Endothelial cell of umbilical vein (primary cell): ENCODE data around the gene CYP2S1. TPM values are rescaled to one million over a fixed set of nuclear protein-coding genes. Genes with fewer than 3 reads are reported as not detected.

Source experiments
- BruUV-seq: library from RNA; stranded (reverse); fragments of 400-500 nt; replicated peaks from 2 replicates; lab custom pipeline; 2021; lab: Mats Ljungman, UMichigan
- CTCF ChIA-PET: fragments of 300-600, 350-600 bp; sonication (Branson Sonifier 250); formaldehyde crosslinking; loops from one replicate; lab custom pipeline; 2021; ENCODE audit warnings: antibody characterized with exemption, inconsistent platforms; lab: Charles Lee
- POLR2A ChIA-PET: fragments of 300-600, 350-600 bp; sonication (Branson Sonifier 250); formaldehyde crosslinking; loops from one replicate; lab custom pipeline; 2021; ENCODE audit warnings: antibody characterized with exemption, inconsistent platforms; lab: Charles Lee
- DNase-seq: peaks from one replicate; pipeline ENCODE4 v3.0.0-alpha.2; 2011; ENCODE audit warnings: low read depth, low spot score
- FAIRE-seq: peaks from 2 replicates; lab custom pipeline; 2011; peaks lifted over from hg19 to GRCh38; lab: Jason Lieb, UNC
- H2AFZ ChIP-seq: 2 replicates; pipeline ENCODE4 v1.6.0; 2012; ENCODE audit warnings: low read depth, low read length, control low read depth, inconsistent platforms
- H3K27ac ChIP-seq: 2 replicates; pipeline ENCODE4 v1.5.1; 2011; ENCODE audit warnings: low read depth, mild to moderate bottlenecking, control low read depth, low read length, moderate library complexity; ENCODE audit not compliant: insufficient read depth
- H3K27me3 ChIP-seq, 2 experiments: 2 replicates each; pipeline versions ENCODE4 v1.6.0 to v1.6.1; 2011; ENCODE audit warnings: low read length in 2 of 2, mixed read lengths in 1 of 2; ENCODE audit not compliant: control insufficient read depth in 2 of 2, insufficient read depth in 2 of 2
- H3K36me3 ChIP-seq, 2 experiments: 2 replicates in 1 of 2; 3 replicates in 1 of 2; pipeline ENCODE4 v1.5.1; 2011; ENCODE audit warnings: low read length in 2 of 2, mild to moderate bottlenecking in 1 of 2, moderate library complexity in 1 of 2; ENCODE audit not compliant: control insufficient read depth in 2 of 2, insufficient read depth in 2 of 2; ENCODE audit errors: extremely low read depth in 1 of 2
- H3K4me1 ChIP-seq: 3 replicates; pipeline ENCODE4 v1.5.1; 2011; ENCODE audit warnings: mild to moderate bottlenecking, low read length; ENCODE audit not compliant: control insufficient read depth, insufficient read depth; ENCODE audit errors: extremely low read depth
- H3K4me2 ChIP-seq: 2 replicates; pipeline ENCODE4 v1.6.1; 2011; ENCODE audit warnings: low read length, control low read depth, mixed read lengths; ENCODE audit not compliant: insufficient read depth
- H3K4me3 ChIP-seq, 3 experiments: fragments of 200-600 bp in 1 of 3; sonication (generic), shearing (Covaris generic) in 1 of 3; replicated peaks in 1 of 3; 2 replicates each; pipeline ENCODE4 v1.5.1; 2011 to 2016; ENCODE audit warnings: control low read depth in 3 of 3, low read length in 3 of 3, mild to moderate bottlenecking in 2 of 3, inconsistent platforms in 1 of 3, low read depth in 1 of 3, moderate library complexity in 1 of 3; ENCODE audit not compliant: insufficient read depth in 1 of 3
- H3K79me2 ChIP-seq: 2 replicates; pipeline ENCODE4 v1.6.0; 2012; ENCODE audit warnings: low read length, inconsistent platforms; ENCODE audit not compliant: control insufficient read depth, insufficient read depth
- H3K9ac ChIP-seq: replicated peaks from 2 replicates; pipeline ENCODE3; 2011; ENCODE audit warnings: low read length, control low read depth; ENCODE audit not compliant: insufficient read depth; ENCODE audit errors: extremely low read depth
- H3K9me1 ChIP-seq: replicated peaks from 3 replicates; pipeline ENCODE4 v1.6.0; 2011; ENCODE audit warnings: mild to moderate bottlenecking, low read length; ENCODE audit not compliant: control insufficient read depth, insufficient read depth; ENCODE audit errors: extremely low read depth
- H3K9me3 ChIP-seq: replicated peaks from 2 replicates; pipeline ENCODE4 v1.5.1; 2012; ENCODE audit warnings: low read length, inconsistent platforms; ENCODE audit not compliant: control insufficient read depth, insufficient read depth
- H4K20me1 ChIP-seq: replicated peaks from 2 replicates; pipeline ENCODE3; 2011; ENCODE audit warnings: mild to moderate bottlenecking, low read length; ENCODE audit not compliant: control insufficient read depth, insufficient read depth; ENCODE audit errors: extremely low read depth
- EZH2 ChIP-seq: IDR thresholded peaks from 2 replicates; pipeline ENCODE4 v1.6.1; 2012; ENCODE audit warnings: borderline replicate concordance, low read depth, mild to moderate bottlenecking, moderate library complexity, low read length, inconsistent platforms; ENCODE audit not compliant: severe bottlenecking
- FOS ChIP-seq: IDR thresholded peaks from 2 replicates; pipeline ENCODE4 v1.6.1; 2011; ENCODE audit warnings: mild to moderate bottlenecking, low read length, moderate library complexity, borderline replicate concordance; ENCODE audit not compliant: insufficient read depth
- MYC ChIP-seq: IDR thresholded peaks from one replicate; pipeline ENCODE4 v1.6.1; 2011; ENCODE audit warnings: mild to moderate bottlenecking, low read depth, low read length
- POLR2A ChIP-seq: IDR thresholded peaks from 2 replicates; pipeline ENCODE4 v1.6.1; 2012; ENCODE audit warnings: low read depth, mild to moderate bottlenecking, control low read depth, low read length
- dilution Hi-C: fragments of 300-500 bp; cut with MboI; formaldehyde crosslinking; loops from one replicate; pipeline ENCODE4 v1.15.0; 2019; ENCODE audit warnings: low sequenced_read_pairs; ENCODE audit not compliant: extremely low pct_ligation_motif_present
- intact Hi-C: fragments of 100-400 bp; cut with micrococcal nuclease; formaldehyde crosslinking; loops from one replicate; pipeline ENCODE4 v1.10.0; 2022
- polyA plus RNA-seq, 4 experiments: library from polyadenylated mRNA; depleted of rRNA in 3 of 4; stranded (reverse) in 3 of 4; unstranded in 1 of 4; fragments of >200 nt; gene quantifications; 2 replicates each; pipeline versions ENCODE4 v1.2.1 to v1.2.3, GENCODE V29; 2011 to 2012; ENCODE audit warnings: missing spikeins in 1 of 4
- total RNA-seq: library from RNA; stranded (reverse); gene quantifications from 2 replicates; pipeline ENCODE4 v1.2.3, GENCODE V29; 2021

Gene CYP2S1
- total and polyA plus RNA-seq, 2 donors (not counting 3 experiments of a cell fraction or from before 2014, with no cell fraction given) = 0.98 to 4.5 TPM

DNA sequence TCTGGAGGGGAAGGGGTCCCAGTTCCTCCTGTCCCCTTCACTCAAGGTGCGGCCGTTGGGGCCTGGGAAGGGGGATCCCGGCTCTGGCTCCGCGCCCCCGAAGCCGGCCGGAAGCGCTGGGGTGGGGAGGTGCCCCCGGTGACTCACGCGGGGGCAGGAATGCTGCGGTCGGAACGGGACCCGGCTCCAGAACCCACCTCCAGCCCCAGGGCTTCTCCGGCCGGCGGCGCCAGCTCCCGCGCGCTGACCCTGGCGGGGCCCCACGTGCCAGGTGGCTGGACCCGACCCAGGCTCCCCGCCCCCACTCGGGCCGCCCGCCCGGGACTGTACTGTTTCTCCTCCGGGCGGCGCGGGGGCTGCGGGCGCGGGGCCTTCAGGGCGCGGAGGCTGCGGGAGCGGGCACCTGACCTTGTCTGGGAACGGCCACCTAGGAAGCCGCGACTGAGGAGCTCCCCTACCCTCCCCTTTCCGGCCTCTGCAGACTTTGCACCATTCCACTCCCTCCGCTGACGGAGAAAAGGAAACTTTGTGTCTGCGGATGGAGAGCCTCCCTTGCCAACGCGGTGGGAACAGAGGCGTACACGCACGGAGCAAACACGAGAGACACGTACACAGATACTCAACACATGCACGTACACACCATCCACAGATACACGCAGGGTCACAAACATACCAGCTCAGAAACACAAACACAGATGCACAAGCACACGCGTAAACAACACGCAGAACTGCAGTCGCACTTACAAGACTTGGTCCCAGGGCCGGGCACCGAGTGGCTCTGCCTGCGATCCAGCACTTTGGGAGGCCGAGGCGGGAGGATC lies 33.2 kb downstream of the CYP2S1 start:
- Histone ChIP-seq H3K9me1 (no peaks in the 10 kb centered on the region), H3K4me2 (peak overlapping the region; percentile 80), H3K4me1 (peaks cover 44% of the 10 kb centered on the region), H3K4me3 (peak overlapping the region in 2 of 3 experiments; percentile 32 to 50), H3K9ac (peak overlapping the region; percentile 59), H3K27ac (peak overlapping the region; percentile 76), H3K9me3 (no peaks in the 10 kb centered on the region), H4K20me1 (no peaks in the 10 kb centered on the region), H3K27me3 (no peaks in the 10 kb centered on the region), H3K36me3 (peaks cover 1 to 2% of the 10 kb centered on the region in 2 experiments), H2AFZ (peak overlapping the region; percentile 18), H3K79me2 (peaks cover 54% of the 10 kb centered on the region)
- FAIRE-seq (no peak), DNase-seq (peak; percentile 59)
- ChIA-PET POLR2A (interaction anchor here (1.5 kb wide), 1 partner anchor 37 kb away, joined by 4 read pairs; the partner anchor contains the start of gene HNRNPUL1), CTCF (interaction anchor here (3.9 to 4.0 kb wide), 2 partner anchors 22 to 37 kb away, joined by 29 to 33 read pairs; partner anchors contain the start of gene HNRNPUL1)
- BruUV-seq = TSS peak; percentile 3
- dilution Hi-C loops = no loop called here
- no peak for TF ChIP-seq EZH2
- TF ChIP-seq POLR2A = no peak
- TF ChIP-seq FOS = peak; percentile 51
- peak; percentile 25 for TF ChIP-seq MYC
- intact Hi-C loops = no loop called here

GRCh38 chr19:41226874-41227390 lies 33.9 kb downstream of the CYP2S1 start:
- Histone ChIP-seq H3K9me3 (no peaks in the 10 kb centered on the region), H3K4me3 (peak overlapping the region in 2 of 3 experiments; percentile 32 to 50), H3K9ac (peak overlapping the region; percentile 59), H3K9me1 (no peaks in the 10 kb centered on the region), H3K27ac (peak overlapping the region; percentile 76), H3K27me3 (no peaks in the 10 kb centered on the region), H3K79me2 (peaks cover 49% of the 10 kb centered on the region), H3K4me2 (peak overlapping the region; percentile 80), H4K20me1 (no peaks in the 10 kb centered on the region), H3K36me3 (peaks cover 2% of the 10 kb centered on the region in 2 experiments), H2AFZ (no peak overlapping the region), H3K4me1 (peaks cover 38% of the 10 kb centered on the region)
- CTCF ChIA-PET = interaction anchor here (3.9 to 4.0 kb wide), 2 partner anchors 23 to 36 kb away, joined by 29 to 33 read pairs; partner anchors contain the start of gene HNRNPUL1
- TF ChIP-seq MYC = no peak
- DNase-seq = no peak
- peak; percentile 59 for FAIRE-seq
- POLR2A ChIA-PET = interaction anchor here (1.5 kb wide), 1 partner anchor 37 kb away, joined by 4 read pairs; the partner anchor contains the start of gene HNRNPUL1
- intact Hi-C loops (no loop called here), dilution Hi-C loops (no loop called here)
- no TSS peak for BruUV-seq
